IPS DF 4.7 (cell line): ENCODE data around the gene RASGRP1.

Source experiments
- DNase-seq: peaks from one replicate; pipeline ENCODE4 v3.0.0-alpha.2; 2013; ENCODE audit warnings: low spot score; ENCODE audit errors: extremely low read depth

RASGRP1 gene

GRCh38 chr15:38576261-38576660 is 11.6 kb upstream of the RASGRP1 start:
- no peak for DNase-seq

DNA sequence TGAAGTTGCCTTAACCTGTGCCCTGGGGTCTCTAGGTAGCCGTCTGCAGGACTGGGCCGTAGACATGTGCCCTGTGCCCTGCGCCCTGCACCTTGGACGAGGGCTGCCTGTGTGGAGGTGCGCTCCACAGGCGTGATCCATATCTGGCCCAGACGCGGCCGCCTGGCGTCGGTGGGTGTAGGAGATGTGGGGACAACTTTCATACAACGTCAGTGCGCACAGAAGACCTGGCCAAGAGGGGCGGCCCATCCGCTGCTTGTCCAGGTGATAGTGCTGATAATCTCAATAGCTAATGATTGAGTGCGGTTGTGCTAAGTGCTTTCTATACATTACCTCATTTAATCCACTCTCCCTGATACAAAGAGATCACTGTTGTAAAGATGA is 665 bp upstream of the RASGRP1 start:
- no peak for DNase-seq

DNA sequence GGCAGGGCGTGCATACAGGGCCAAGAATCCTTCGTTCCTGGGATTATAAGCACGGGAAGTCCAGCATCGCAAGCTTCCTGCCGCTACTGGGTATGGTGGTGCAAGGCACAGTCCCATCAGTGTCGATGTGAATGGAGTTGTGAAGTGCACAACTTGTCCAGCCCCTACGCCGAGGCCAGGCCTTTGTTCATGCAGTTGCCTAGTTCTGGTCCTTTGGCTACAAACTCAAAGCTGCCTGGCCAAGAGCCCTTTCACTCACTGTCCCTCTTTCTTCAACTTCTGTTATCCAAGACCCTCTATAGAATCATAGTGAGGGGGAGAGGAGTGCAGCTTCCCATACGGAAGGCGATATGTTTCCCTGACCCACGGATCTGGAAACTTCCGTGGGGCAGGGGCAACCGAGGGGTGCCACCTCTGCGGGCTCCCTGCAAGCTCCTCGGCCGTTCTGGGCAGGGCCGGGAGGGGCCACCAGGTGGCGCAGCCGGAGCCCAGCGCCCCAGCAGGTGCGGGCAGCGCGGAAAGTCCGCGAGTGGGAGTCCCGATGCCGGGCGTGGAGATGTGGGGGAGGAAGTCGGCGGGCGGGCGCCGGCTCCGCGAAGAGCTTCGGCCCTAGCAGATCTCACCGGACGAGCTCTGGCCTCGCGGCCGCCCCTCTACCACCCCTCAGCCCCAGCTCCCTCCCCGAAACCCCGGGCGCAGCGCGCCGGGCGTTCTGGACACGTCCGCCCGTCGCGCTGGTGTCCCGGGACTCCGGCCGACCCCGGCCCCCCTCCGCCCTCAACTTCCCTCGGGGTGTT is 693 bp downstream of the RASGRP1 start:
- DNase-seq: no peak

- DNase-seq: no peak
Measured at GRCh38 chr15:38562278-38562677, 2.3 kb downstream of the RASGRP1 start.

GRCh38 chr15:38560456-38560926 is 4.1 kb downstream of the RASGRP1 start:
- no peak for DNase-seq

- DNase-seq: no peak
Measured at GRCh38 chr15:38559636-38560307, 4.8 kb downstream of the RASGRP1 start.

DNA sequence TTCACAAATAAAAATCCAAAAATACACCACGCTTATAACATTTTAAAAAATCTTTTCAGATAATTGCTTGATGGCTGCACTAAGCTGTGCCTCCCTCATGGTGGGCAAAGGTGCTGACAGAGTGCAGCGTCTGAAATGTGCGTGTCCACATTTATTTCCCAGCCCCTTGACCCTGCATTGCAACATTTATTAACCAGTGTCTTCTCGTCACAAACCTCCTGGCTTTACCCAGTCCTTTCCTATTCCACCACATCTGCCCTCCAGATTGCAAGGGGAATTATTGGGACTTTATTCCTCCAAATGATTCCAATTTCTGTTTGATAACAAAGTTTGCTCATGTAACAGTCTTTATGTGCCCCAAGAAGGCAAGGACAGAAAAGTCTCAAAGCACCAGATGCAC is 5.5 kb downstream of the RASGRP1 start:
- no peak for DNase-seq

- no peak for DNase-seq
Measured at GRCh38 chr15:38558372-38559059, 6.1 kb downstream of the RASGRP1 start.

DNA sequence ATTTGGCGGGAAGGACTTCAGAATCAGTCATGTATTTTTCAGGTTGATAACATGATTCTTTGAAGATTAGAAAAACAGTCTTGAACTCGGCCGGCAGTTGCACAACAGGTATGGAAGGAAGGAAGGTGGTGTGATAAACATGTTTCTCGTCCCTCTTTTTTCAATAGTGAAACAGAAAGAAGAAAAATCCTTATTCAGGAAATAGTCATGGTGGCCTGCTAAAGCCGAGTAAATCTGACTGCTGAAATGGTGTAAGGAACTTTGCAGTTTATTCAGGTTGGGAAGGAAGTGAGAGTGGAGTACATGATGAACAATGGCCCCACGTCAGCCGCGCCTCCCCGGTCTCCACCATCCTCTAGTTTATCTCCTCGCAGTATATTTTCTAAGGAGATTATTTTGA is 6.7 kb downstream of the RASGRP1 start:
- no peak for DNase-seq

DNA sequence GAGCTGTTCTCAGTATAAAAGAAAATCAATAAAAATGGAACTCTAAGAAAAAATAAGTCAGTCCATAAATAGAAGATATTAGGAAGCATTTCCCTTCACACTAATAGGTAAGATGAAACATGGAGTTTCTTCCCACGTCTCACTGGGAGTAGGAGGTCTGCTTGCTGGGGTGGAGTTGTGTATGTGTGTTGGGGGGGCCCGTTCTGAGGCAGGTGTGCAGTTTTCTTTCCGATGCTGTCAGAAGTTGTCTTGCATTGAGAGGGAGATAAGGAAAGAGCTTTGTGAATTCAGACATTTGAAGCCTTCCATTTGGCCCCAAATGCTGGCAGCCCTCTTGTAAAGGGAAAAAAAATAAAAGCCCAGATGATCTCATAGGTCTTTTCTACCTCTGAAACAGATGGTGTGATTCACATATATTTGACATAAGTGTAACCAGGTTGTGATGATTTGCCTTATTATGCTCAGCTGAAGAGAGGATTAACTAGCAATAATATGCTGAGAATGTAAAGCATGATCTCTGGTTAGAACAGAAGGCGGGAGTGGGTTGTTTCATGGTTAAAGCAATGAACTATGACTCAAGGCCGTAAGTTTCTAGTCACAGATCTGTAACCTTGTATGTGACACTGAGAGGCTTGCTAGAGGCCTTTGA is 8.8 kb downstream of the RASGRP1 start:
- DNase-seq: no peak

DNA sequence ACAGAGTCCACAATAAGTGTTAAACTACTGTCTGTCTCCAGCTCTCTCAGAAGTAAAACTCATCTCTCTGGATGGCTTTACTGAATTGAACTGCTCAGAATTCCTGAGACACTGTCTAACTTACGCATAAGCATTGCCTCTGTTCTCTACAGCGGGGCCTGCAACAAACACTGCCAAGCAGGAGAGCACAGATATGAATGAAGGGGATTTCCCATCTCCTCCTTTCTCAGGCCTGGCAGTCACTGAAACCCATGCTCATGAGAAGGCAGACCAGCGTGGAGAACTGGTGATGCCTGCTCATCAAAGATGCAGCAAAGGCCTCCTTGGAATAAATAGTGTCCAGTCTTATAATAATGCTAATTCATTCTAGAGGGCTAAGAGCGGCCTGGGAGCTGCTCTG is 10.3 kb downstream of the RASGRP1 start:
- no peak for DNase-seq

DNA sequence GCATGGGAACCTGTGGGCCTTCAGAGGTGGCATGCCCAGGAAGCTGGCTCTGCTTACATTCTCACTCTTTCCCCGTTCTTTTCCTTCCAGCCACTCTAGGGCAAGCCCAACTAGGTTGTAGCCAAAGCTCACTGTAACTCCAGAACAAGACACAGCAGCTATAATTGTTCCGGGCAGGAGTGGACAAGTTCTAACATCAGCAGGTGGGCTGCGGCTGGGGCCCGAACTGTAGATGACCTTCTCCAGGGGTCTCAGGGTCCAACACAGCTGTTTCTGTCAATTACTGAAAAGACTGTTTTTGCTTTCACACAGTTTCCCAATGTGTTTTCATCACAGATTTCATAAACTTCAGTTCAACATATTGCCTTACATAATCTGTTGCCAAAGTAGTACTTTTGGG is 11.5 kb downstream of the RASGRP1 start:
- DNase-seq: no peak

- no peak for DNase-seq
Measured at GRCh38 chr15:38551720-38552648, 12.6 kb downstream of the RASGRP1 start.

GRCh38 chr15:38549222-38549621 is 15.4 kb downstream of the RASGRP1 start:
- no peak for DNase-seq

DNA sequence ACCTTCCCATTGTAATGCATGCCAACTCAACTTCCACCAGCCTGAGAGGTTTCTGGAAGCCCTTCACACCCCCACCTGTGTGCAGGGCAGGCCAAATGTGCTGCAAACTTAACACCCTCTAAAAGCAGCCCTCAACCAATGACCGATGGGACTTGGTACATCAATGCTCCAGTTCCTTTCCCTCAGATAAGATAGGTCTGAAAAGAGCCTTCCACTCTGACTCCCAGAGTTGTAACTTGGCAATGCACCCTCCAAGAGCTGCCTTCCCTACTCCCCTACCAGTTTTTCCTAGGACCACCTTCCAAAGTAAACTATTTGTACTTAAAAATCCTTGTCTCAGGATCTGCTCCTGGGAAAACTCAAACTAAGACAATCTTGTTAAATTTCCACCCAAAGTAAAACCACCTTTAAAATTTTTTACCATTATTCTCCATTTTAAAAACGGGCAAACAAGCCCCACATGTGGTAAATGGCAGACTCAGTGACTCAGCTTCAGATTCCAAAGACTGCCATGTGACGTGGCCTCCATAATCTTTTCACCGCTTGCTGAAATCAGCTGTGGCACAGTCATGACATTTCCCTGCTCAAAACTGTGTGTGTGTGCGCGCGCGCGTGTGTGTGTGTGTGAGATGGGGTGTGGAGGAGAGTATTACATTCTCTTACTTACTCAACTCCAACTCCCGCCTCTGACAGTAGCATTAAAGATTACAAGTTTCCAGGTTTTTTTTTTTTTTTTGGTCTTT is 17.2 kb downstream of the RASGRP1 start:
- no peak for DNase-seq

DNA sequence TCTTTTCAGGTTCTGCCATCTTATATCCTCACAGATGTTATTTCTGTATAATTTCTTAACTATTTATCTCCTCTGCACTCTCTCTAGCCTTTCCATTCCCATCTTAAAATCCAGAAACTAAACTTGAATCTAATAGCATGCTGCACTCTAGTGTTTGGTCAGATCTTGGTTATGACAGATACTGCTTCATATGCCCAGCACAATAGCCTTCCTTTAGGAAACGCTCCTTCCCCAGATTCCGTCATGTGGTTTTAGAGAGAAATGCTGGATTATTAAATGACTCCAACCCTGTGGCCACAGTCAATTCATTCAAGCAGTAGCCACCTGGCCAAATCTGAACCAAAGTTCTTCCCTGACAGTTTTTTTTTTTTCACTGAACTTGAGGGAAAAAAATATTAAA is 19.4 kb downstream of the RASGRP1 start:
- no peak for DNase-seq

- no peak for DNase-seq
Measured at GRCh38 chr15:38541026-38541425, 23.6 kb downstream of the RASGRP1 start.

DNA sequence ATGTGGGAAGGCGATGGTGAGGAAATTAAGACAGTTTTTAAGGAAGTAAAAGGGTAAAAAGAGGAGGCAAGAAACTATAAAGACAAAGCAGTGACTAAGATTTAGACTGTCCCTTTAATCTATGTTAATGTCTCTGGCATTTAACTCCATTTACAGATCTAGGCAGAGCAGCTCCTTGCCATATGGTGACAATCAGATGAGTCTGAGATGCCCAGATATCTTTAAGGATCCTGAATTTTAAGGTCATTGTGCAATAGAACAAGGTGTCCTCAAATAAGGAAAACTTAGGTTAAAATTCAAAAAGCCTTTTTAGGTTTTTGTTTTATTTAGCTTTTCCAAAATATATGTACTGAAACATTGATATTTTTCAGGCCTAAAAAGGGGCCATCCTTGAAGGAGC is 24.1 kb downstream of the RASGRP1 start:
- no peak for DNase-seq

DNA sequence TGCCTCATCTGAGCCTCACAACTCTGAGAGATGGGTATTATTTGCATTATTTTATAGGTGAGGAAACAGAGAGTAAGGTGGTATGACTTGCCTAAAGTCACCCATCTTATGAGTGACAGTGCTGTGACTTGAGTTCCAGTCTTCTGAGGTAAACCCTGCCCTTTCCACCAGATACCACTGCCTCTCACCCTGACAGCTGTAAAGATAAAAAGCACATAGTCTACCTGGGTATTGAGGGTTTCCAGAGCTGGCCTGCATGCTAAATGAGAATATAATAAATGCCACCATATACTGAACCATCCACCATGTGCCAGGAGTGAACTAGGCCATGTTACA is 25.6 kb downstream of the RASGRP1 start:
- DNase-seq: no peak

DNA sequence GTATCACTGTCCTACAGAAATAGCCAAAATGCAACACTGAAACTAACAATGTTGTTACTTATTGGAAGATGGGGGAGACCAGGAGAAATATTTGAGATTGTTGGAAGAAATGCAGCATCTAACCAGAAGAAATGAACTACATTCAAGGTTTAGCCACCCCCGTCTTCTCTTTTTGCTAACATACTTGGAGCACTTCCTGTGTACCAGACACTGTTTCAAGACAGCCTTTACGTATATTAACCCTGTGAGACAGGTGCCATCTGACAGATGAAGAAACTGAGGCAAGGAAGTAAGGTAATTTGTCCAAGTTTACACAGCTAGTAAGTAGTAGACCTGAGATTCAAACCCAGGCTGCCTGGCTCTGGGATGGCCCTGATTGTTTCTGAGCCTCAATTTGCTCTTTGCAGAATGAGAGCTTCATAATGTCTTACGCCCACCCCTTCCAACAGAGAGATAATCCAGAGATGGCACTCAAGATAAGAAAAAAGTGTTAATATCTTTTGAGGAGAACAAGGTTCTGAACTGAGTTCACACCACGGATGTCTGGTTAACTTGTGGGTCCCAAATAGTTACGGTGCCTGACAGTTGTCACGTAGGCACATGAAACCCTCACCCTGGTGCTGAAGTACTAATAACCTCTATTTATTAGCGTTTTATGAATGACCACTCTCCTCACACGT is 26.1 kb downstream of the RASGRP1 start:
- DNase-seq: no peak
